Measurements from ENCODE around the gene FAM13A.

The FAM13A gene

GRCh38 chr4:88804234-88804633 is 252.8 kb downstream of the FAM13A start:
- DNase-seq, result no peak

GRCh38 chr4:88803600-88804096 is 253.3 kb downstream of the FAM13A start:
- DNase-seq, result no peak

GRCh38 chr4:88802585-88803286 is 254.2 kb downstream of the FAM13A start:
- DNase-seq, result no peak

- no peak for DNase-seq
These were observed 254.8 kb downstream of the FAM13A start for GRCh38 chr4:88802138-88802537.

GRCh38 chr4:88799900-88800299 is 257.1 kb downstream of the FAM13A start:
- DNase-seq, result no peak

- no peak for DNase-seq
These were observed 259.3 kb downstream of the FAM13A start for GRCh38 chr4:88797725-88798124.

- no peak for DNase-seq
These were observed 260.4 kb downstream of the FAM13A start for GRCh38 chr4:88796545-88796944.

- no peak for DNase-seq
These were observed 262.0 kb downstream of the FAM13A start for GRCh38 chr4:88794952-88795351.

- no peak for DNase-seq
These were observed 262.8 kb downstream of the FAM13A start for GRCh38 chr4:88794087-88794690.

GRCh38 chr4:88793475-88793874 is 263.5 kb downstream of the FAM13A start:
- DNase-seq, result no peak

- DNase-seq, result no peak
These were observed 264.2 kb downstream of the FAM13A start for GRCh38 chr4:88792821-88793220.

GRCh38 chr4:88792268-88792781 is 264.7 kb downstream of the FAM13A start:
- no peak for DNase-seq

- no peak for DNase-seq
These were observed 265.7 kb downstream of the FAM13A start for GRCh38 chr4:88791274-88791673.

GRCh38 chr4:88788895-88789294 is 268.1 kb downstream of the FAM13A start:
- DNase-seq, result no peak

- DNase-seq, result no peak
These were observed 268.6 kb downstream of the FAM13A start for GRCh38 chr4:88788424-88788823.

GRCh38 chr4:88786011-88786410 is 271.0 kb downstream of the FAM13A start:
- DNase-seq, result no peak

- DNase-seq, result no peak
These were observed 276.6 kb downstream of the FAM13A start for GRCh38 chr4:88780389-88780788.

GRCh38 chr4:88779431-88779830 is 277.6 kb downstream of the FAM13A start:
- no peak for DNase-seq

- DNase-seq, result no peak
These were observed 281.5 kb downstream of the FAM13A start for GRCh38 chr4:88775529-88775928.

GRCh38 chr4:88775026-88775425 is 282.0 kb downstream of the FAM13A start:
- no peak for DNase-seq

GRCh38 chr4:88771883-88772450 is 285.0 kb downstream of the FAM13A start:
- DNase-seq, result no peak

- no peak for DNase-seq
These were observed 291.3 kb downstream of the FAM13A start for GRCh38 chr4:88765729-88766128.

GRCh38 chr4:88763075-88763474 is 293.9 kb downstream of the FAM13A start:
- DNase-seq, result no peak
